Peyer's patch (tissue), 4 donors: ENCODE results near the gene KCNQ1. TPM values are rescaled to one million over a fixed set of nuclear protein-coding genes. Genes with fewer than 3 reads are reported as not detected.

ENCODE experiments used
- DNase-seq, 3 donors: peaks; one replicate each; pipeline ENCODE4 v3.0.0-alpha.2; 2017 to 2019
- H3K27ac ChIP-seq, 4 donors: fragments of 200-600 bp; sonication (generic); one replicate each; pipeline ENCODE4 v1.5.1; 2016 to 2019
- H3K27me3 ChIP-seq, 2 donors: fragments of 200-600 bp; sonication (generic); one replicate each; pipeline ENCODE4 v1.5.1; 2019
- H3K36me3 ChIP-seq, 3 donors: fragments of 200-600 bp; sonication (generic); one replicate each; pipeline ENCODE4 v1.5.1; 2016 to 2019
- H3K4me1 ChIP-seq, 4 donors: fragments of 200-600 bp; sonication (generic); one replicate each; pipeline ENCODE4 v1.5.1; 2016 to 2019
- H3K4me3 ChIP-seq, 4 donors: fragments of 200-600 bp; sonication (generic); 1 replicate in 3 of 4; 2 replicates in 1 of 4; pipeline ENCODE4 v1.5.1; 2016 to 2019; ENCODE audit warnings: mild to moderate bottlenecking in 1 of 4
- H3K9me3 ChIP-seq, 4 donors: fragments of 200-600 bp; sonication (generic); one replicate each; pipeline ENCODE4 v1.5.1; 2016 to 2019; ENCODE audit warnings: mild to moderate bottlenecking in 1 of 4
- POLR2A ChIP-seq, 2 donors: fragments of 450-650 bp; IDR thresholded peaks; one replicate each; pipeline ENCODE4 v1.5.1; 2017; ENCODE audit warnings: antibody characterized with exemption in 2 of 2, mild to moderate bottlenecking in 2 of 2, moderate library complexity in 2 of 2
- total RNA-seq, 4 donors: library from RNA; depleted of rRNA; stranded (reverse); fragments of >200 nt; gene quantifications; one replicate each; pipeline ENCODE4 v1.1.0, GENCODE V29; 2016
- TF ChIP-seq, protein P1 (sequence below), 6 experiments: fragments of 450-650 bp in 4 of 6; fragments of 200-600 bp in 2 of 6; sonication (generic) in 1 of 6; IDR thresholded peaks; one replicate each; pipeline ENCODE4 v1.5.1; 2017 to 2019; ENCODE audit warnings: antibody characterized with exemption in 6 of 6, mild to moderate bottlenecking in 3 of 6, moderate library complexity in 1 of 6

KCNQ1 gene
- total RNA-seq, 4 donors from 2014 or later, result 50.6 to 66.4 (median 54.2) TPM

- H3K4me1 ChIP-seq, result peaks cover 0 to 32% (median 4%) of the 10 kb centered on the region in 4 donors
- H3K4me3 ChIP-seq, result no peak overlapping the region
- no peak for TF ChIP-seq POLR2A (IDR thresholded peaks at IDR 0.05)
- TF ChIP-seq, protein P1, sequence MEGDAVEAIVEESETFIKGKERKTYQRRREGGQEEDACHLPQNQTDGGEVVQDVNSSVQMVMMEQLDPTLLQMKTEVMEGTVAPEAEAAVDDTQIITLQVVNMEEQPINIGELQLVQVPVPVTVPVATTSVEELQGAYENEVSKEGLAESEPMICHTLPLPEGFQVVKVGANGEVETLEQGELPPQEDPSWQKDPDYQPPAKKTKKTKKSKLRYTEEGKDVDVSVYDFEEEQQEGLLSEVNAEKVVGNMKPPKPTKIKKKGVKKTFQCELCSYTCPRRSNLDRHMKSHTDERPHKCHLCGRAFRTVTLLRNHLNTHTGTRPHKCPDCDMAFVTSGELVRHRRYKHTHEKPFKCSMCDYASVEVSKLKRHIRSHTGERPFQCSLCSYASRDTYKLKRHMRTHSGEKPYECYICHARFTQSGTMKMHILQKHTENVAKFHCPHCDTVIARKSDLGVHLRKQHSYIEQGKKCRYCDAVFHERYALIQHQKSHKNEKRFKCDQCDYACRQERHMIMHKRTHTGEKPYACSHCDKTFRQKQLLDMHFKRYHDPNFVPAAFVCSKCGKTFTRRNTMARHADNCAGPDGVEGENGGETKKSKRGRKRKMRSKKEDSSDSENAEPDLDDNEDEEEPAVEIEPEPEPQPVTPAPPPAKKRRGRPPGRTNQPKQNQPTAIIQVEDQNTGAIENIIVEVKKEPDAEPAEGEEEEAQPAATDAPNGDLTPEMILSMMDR (IDR thresholded peaks at IDR 0.05), result no peak
- H3K27me3 ChIP-seq, result no peaks in the 10 kb centered on the region
- DNase-seq, result peak in 2 of 3 donors; percentile 29 to 34
- no peaks in the 10 kb centered on the region for H3K9me3 ChIP-seq
- H3K27ac ChIP-seq, result no peak overlapping the region
- peaks cover 0 to 8% (median 0%) of the 10 kb centered on the region in 3 donors for H3K36me3 ChIP-seq
Observed at GRCh38 chr11:2685566-2686359, 241.0 kb downstream of the KCNQ1 start.

DNA sequence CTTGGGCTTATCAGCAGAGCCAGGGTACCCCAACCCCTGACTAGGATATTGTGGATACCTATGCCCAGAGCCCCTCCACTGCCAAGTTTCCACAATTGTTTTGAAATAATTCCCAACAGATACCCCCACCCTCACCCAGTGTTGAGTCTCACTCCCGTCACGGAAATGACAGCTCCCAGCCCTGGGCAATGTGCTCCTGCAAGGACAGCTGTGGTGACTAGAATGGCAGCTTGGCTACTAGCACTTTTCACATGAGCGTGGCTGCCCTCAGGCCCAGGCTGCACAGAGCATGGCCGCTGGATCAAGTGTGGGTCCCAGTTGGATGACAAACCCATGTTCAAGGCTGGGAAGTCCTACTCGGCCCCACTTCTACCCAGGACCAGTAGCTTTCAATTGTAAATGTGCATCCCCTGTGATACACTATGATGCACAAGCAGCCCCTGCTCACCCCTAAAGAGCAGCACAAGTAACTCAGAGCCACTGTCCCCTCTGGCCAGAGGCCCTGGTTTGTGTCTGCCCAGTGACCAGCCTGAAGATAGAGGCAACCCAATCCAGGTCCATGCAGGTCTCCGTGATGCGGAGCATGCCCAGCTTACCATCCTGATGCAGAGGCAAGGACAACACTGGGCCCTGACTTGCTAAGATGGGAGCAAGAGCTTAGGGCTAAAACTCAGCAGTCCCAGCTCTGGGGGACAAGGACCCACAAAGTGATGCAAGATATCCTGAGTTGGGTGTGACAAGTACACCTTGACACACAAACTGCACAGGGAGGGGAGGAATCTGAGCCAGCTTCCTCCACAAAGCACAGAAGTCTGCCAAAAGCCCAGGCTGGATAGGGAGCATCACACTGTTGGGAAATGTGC is 241.8 kb downstream of the KCNQ1 start:
- no peak overlapping the region for H3K27ac ChIP-seq
- TF ChIP-seq, protein P1 (IDR thresholded peaks at IDR 0.05), result no peak
- TF ChIP-seq POLR2A (IDR thresholded peaks at IDR 0.05), result no peak
- H3K4me1 ChIP-seq, result peaks cover 0 to 37% (median 4%) of the 10 kb centered on the region in 4 donors
- H3K4me3 ChIP-seq, result no peak overlapping the region
- peak in 2 of 3 donors; percentile 32 to 34 for DNase-seq
- H3K9me3 ChIP-seq, result no peaks in the 10 kb centered on the region
- no peaks in the 10 kb centered on the region for H3K27me3 ChIP-seq
- peaks cover 0 to 8% (median 0%) of the 10 kb centered on the region in 3 donors for H3K36me3 ChIP-seq

- Histone ChIP-seq H3K4me1 (peaks cover 0 to 41% (median 4%) of the 10 kb centered on the region in 4 donors), H3K36me3 (peaks cover 0 to 8% (median 0%) of the 10 kb centered on the region in 3 donors), H3K9me3 (no peaks in the 10 kb centered on the region), H3K4me3 (no peak overlapping the region), H3K27me3 (no peaks in the 10 kb centered on the region), H3K27ac (no peak overlapping the region)
- DNase-seq, result peak in 2 of 3 donors; percentile 24 to 39
- TF ChIP-seq, protein P1 (IDR thresholded peaks at IDR 0.05), result no peak
- no peak for TF ChIP-seq POLR2A (IDR thresholded peaks at IDR 0.05)
Observed at GRCh38 chr11:2687223-2687530, 242.4 kb downstream of the KCNQ1 start.

GRCh38 chr11:2687782-2688191 is 243.0 kb downstream of the KCNQ1 start:
- no peak overlapping the region for H3K4me3 ChIP-seq
- TF ChIP-seq, protein P1 (IDR thresholded peaks at IDR 0.05), result no peak
- no peak for TF ChIP-seq POLR2A (IDR thresholded peaks at IDR 0.05)
- H3K4me1 ChIP-seq, result peaks cover 0 to 43% (median 4%) of the 10 kb centered on the region in 4 donors
- peak in 2 of 3 donors; percentile 43 to 44 for DNase-seq
- no peaks in the 10 kb centered on the region for H3K27me3 ChIP-seq
- H3K9me3 ChIP-seq, result no peaks in the 10 kb centered on the region
- H3K27ac ChIP-seq, result no peak overlapping the region
- peaks cover 0 to 8% (median 0%) of the 10 kb centered on the region in 3 donors for H3K36me3 ChIP-seq

DNA sequence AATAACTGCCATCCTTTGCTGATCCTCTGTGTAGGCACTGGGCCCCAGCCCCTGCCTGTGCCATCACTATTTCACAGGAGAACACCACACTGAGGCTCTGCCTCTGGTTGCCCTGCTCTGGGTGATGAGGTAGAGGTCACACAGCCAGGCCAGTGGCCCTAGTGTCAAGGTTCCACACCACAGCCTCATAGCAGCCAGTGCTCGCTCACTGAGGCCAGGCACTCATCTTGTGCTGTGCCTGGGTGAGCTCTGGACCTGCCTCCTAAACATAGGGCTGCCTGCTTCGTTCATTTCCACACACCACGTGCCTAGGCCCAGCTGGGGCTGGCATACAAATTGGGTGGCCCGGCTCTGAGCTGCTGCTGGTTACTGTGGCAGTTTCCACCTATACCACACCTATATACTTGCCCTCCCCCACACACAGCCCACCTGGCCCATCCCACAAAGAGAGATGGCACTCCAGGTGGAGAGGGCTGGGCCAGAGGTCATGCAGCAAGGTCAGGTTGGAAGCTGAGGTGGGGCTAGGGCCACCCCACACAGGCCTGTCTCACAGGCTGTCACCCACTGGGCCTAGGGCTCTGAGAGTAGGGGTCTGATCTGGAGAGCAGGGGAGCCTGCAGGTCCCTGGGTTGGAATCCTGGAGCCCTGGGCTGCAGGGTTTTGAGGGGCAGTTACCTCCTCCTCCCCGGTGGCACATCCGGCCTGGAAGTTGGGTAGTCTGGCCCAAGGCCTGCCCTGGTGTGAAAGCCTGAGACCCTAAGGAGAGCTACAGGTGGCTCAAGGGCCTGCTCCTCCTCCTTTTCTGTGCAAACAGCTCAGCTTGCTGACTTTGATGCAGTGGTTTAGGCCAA is 243.8 kb downstream of the KCNQ1 start:
- H3K4me3 ChIP-seq, result no peak overlapping the region
- peak overlapping the region in 1 of 4 donors; percentile 72 for H3K27ac ChIP-seq
- peaks cover 0 to 43% (median 4%) of the 10 kb centered on the region in 4 donors for H3K4me1 ChIP-seq
- H3K9me3 ChIP-seq, result no peaks in the 10 kb centered on the region
- DNase-seq, result peak in 2 of 3 donors; percentile 41 to 46
- H3K36me3 ChIP-seq, result peaks cover 0 to 8% (median 0%) of the 10 kb centered on the region in 3 donors
- no peaks in the 10 kb centered on the region for H3K27me3 ChIP-seq
- no peak for TF ChIP-seq POLR2A (IDR thresholded peaks at IDR 0.05)
